ENCODE results near the gene ZFYVE9. TPM values are rescaled to one million over a fixed set of nuclear protein-coding genes. Genes with fewer than 3 reads are reported as not detected.

The ZFYVE9 gene
- total RNA-seq, 1 experiment from 2014 or later: 18.0 TPM

DNA sequence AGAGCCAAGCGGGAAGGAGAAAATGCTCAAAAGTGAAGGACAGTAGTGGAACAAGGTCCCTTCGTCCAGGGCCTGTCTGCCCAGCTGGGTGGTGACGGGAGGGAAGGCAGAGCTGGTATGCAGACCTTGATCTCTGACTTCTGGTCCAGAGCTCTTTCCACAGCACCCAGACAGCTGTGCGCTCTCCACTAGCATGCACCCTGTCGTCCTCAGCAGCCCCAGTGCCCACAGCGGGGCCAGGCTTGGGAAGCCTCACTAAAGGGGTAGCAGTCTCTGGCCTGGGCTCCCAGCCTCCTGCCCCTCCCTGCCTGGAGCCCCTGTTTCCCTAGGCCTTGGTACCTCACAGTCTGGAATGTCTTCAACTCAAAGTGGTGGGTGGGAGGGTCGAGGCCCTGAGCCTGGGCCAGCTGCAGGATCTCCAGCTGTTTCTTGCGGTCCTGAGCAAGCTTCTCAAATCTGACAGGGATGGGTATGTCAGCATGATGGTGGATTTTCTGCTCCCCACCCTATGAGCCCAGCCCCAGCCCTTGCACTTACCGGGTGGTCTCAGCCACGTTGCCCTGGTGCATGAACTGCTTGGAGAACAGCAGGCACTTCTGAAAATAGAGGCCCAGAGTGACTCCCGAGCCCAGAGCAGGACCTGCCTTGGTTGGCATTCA is 214.1 kb downstream of the ZFYVE9 start:
- TF ChIP-seq TCF7L2 (IDR thresholded peaks at IDR 0.05; ENCODE audit: low read depth, low read length): no peak
- no peak for TF ChIP-seq CTCF (IDR thresholded peaks at IDR 0.05)
- no peak for TF ChIP-seq POLR2AphosphoS5 (IDR thresholded peaks at IDR 0.05; ENCODE audit: low read depth, low read length)
- TF ChIP-seq, protein P1, sequence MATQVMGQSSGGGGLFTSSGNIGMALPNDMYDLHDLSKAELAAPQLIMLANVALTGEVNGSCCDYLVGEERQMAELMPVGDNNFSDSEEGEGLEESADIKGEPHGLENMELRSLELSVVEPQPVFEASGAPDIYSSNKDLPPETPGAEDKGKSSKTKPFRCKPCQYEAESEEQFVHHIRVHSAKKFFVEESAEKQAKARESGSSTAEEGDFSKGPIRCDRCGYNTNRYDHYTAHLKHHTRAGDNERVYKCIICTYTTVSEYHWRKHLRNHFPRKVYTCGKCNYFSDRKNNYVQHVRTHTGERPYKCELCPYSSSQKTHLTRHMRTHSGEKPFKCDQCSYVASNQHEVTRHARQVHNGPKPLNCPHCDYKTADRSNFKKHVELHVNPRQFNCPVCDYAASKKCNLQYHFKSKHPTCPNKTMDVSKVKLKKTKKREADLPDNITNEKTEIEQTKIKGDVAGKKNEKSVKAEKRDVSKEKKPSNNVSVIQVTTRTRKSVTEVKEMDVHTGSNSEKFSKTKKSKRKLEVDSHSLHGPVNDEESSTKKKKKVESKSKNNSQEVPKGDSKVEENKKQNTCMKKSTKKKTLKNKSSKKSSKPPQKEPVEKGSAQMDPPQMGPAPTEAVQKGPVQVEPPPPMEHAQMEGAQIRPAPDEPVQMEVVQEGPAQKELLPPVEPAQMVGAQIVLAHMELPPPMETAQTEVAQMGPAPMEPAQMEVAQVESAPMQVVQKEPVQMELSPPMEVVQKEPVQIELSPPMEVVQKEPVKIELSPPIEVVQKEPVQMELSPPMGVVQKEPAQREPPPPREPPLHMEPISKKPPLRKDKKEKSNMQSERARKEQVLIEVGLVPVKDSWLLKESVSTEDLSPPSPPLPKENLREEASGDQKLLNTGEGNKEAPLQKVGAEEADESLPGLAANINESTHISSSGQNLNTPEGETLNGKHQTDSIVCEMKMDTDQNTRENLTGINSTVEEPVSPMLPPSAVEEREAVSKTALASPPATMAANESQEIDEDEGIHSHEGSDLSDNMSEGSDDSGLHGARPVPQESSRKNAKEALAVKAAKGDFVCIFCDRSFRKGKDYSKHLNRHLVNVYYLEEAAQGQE (IDR thresholded peaks at IDR 0.05; ENCODE audit: insufficient read depth in 1 of 2, low read depth in 2 of 2, low read length in 1 of 2): no peak
- no peak for TF ChIP-seq SIN3A (IDR thresholded peaks at IDR 0.05; ENCODE audit: borderline replicate concordance, insufficient read depth, low read depth, low read length)
- ChIA-PET POLR2A (no interaction called here), CTCF (no interaction called here)
- H3K4me1 ChIP-seq (ENCODE audit: control insufficient read depth, insufficient read depth, low read length): no peaks in the 10 kb centered on the region
- intact Hi-C loops (cut with micrococcal nuclease; ENCODE audit: unreplicated experiment) (no loop called here), in situ Hi-C loops (cut with HindIII; ENCODE audit: low pct_unique_long_range_greater_than_20kb, low sequenced_read_pairs) (no loop called here)
- DNase-seq (ENCODE audit: low read depth, low spot score) (no peak), ATAC-seq (no peak)
- BruUV-seq (replicated peaks): no TSS peak
- peaks cover 19% of the 10 kb centered on the region for H3K36me3 ChIP-seq (ENCODE audit: control insufficient read depth, insufficient read depth, low read length)
- no peak overlapping the region for H3K4me3 ChIP-seq (ENCODE audit: low read depth in 2 of 2, low read length in 2 of 2)
- no peaks in the 10 kb centered on the region for H3K27me3 ChIP-seq (ENCODE audit: control insufficient read depth, insufficient read depth, low read length)
- H3K27ac ChIP-seq (ENCODE audit: low read length): no peak overlapping the region
- H3K9me3 ChIP-seq (ENCODE audit: control insufficient read depth, insufficient read depth, low read depth, low read length): no peaks in the 10 kb centered on the region

- intact Hi-C loops (cut with micrococcal nuclease; ENCODE audit: unreplicated experiment) (no loop called here), in situ Hi-C loops (cut with HindIII; ENCODE audit: low pct_unique_long_range_greater_than_20kb, low sequenced_read_pairs) (no loop called here)
- DNase-seq (ENCODE audit: low read depth, low spot score) (no peak), ATAC-seq (no peak)
- ChIA-PET CTCF (no interaction called here), POLR2A (no interaction called here)
- Histone ChIP-seq H3K27me3 (ENCODE audit: control insufficient read depth, insufficient read depth, low read length) (no peaks in the 10 kb centered on the region), H3K36me3 (ENCODE audit: control insufficient read depth, insufficient read depth, low read length) (peaks cover 22% of the 10 kb centered on the region), H3K4me3 (ENCODE audit: low read depth in 2 of 2, low read length in 2 of 2) (no peak overlapping the region), H3K4me1 (ENCODE audit: control insufficient read depth, insufficient read depth, low read length) (no peaks in the 10 kb centered on the region), H3K27ac (ENCODE audit: low read length) (no peak overlapping the region), H3K9me3 (ENCODE audit: control insufficient read depth, insufficient read depth, low read depth, low read length) (no peaks in the 10 kb centered on the region)
- TF ChIP-seq, protein P1 (IDR thresholded peaks at IDR 0.05; ENCODE audit: insufficient read depth in 1 of 2, low read depth in 2 of 2, low read length in 1 of 2): no peak
- TF ChIP-seq CTCF (IDR thresholded peaks at IDR 0.05): no peak
- no peak for TF ChIP-seq SIN3A (IDR thresholded peaks at IDR 0.05; ENCODE audit: borderline replicate concordance, insufficient read depth, low read depth, low read length)
- no peak for TF ChIP-seq POLR2AphosphoS5 (IDR thresholded peaks at IDR 0.05; ENCODE audit: low read depth, low read length)
- TF ChIP-seq TCF7L2 (IDR thresholded peaks at IDR 0.05; ENCODE audit: low read depth, low read length): no peak
- BruUV-seq (replicated peaks): no TSS peak
These were observed 215.0 kb downstream of the ZFYVE9 start for GRCh38 chr1:52356818-52357355.
